GM12801 (cell line): ENCODE measurements around the gene DLST.

Source experiments
- TF ChIP-seq, protein P1 (sequence below): IDR thresholded peaks from one replicate; pipeline ENCODE4 v1.5.1; 2011; ENCODE audit warnings: control low read depth; ENCODE audit not compliant: insufficient read length; ENCODE audit errors: extremely low read depth

DLST gene

GRCh38 chr14:74875204-74875603 lies 6.5 kb upstream of the DLST start:
- TF ChIP-seq, protein P1, sequence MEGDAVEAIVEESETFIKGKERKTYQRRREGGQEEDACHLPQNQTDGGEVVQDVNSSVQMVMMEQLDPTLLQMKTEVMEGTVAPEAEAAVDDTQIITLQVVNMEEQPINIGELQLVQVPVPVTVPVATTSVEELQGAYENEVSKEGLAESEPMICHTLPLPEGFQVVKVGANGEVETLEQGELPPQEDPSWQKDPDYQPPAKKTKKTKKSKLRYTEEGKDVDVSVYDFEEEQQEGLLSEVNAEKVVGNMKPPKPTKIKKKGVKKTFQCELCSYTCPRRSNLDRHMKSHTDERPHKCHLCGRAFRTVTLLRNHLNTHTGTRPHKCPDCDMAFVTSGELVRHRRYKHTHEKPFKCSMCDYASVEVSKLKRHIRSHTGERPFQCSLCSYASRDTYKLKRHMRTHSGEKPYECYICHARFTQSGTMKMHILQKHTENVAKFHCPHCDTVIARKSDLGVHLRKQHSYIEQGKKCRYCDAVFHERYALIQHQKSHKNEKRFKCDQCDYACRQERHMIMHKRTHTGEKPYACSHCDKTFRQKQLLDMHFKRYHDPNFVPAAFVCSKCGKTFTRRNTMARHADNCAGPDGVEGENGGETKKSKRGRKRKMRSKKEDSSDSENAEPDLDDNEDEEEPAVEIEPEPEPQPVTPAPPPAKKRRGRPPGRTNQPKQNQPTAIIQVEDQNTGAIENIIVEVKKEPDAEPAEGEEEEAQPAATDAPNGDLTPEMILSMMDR, result no peak

GRCh38 chr14:74875941-74876913 lies 5.5 kb upstream of the DLST start, which contains the start of gene PROX2:
PROX2 (minus strand) TSS chr14:74876145; CDS start chr14:74863834, 12,311 bp downstream.
- TF ChIP-seq, protein P1, result no peak

DNA sequence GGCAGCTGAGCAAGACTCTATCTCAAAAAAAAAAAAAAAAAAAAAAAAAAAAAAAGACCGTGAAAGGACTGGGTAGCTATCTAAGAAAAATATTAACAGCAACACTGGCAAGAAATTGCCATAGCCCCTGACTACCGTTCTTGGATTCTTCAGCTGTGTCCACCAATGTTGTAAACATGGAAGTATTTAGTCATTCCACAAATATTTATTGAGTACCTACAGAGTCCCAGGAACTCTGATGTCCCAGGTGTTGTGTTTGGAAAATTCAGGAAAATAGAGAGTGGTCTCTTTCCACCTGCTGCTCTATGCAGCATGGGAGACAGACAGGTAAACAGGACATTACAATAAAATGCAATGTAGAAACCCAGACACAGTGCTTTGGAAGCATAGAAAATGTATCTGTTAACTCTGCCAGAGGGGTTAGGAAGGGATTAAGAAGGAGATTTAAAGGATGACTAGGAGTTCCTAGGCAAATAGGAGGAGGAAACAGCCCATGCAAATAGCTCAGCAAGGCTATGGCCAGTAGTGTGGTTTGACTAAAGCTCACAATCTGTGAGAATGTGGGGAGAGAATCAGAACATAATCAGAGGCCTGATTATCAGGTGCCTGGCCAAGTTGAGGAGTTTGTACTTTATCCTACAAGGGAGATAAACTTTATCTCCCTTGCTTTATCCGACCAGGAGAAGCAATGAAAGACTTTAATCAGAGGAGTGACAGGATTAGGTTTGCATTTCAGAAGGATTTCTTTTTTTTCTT lies 2.1 kb upstream of the DLST start:
- TF ChIP-seq, protein P1, result no peak

DNA sequence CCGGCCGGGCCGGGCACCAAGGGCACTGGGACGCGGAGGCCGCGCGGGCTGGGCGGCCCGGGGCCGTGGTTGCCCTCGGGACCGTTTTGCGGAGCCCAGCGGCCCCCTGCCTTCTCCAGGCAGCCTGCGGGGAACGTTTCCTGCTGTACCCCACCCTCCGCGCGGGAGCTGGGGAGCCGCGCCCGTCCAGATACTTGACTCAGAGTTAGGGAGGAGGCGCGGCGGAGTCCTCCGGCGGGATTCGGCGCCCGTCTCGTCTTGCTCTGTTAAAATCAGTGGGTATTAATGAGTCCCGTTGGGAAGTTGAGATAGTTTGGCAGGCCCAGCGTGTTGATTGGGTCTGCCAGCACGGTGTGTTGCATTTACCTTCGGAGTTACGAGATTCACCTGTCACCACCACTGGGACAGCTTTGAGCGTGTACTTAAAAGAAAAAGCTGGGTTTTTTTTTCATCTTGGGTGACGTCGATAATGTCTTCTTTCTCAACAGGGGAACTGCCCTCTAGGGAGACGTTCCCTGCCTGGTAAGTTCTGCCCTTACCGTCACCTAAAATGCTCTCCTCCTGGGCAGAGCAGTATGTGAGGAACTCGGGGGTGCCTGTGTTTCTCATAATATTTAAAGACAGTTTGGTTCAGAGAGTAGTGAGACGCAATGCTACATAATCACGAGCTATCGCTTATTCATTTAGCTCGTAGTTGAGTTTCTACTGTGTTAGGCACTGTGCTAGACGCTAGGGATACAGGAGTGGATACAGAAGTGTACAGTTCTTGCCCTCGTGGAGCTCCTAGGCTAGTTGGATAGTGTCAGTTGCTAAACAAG lies 596 bp downstream of the DLST start:
- TF ChIP-seq, protein P1, result no peak

DNA sequence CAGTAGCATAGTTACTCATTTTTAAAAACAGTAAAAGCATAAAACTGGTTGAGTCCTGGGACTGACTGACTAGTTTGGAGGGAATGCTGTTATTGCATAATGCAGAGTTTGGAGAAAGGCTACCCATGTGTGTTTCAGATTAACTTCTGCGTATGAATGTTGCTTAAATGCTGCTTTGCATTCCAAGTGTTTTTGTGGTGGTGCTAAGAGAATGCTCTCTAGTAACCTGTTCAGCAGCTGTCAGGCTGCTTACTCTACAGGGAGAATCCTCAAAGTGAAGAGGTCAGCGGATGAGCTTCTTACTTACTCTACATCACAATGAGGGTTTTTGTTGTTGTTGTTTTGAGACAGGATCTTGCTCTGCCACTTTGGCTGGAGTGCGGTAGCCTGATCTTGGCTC lies 4.3 kb downstream of the DLST start:
- TF ChIP-seq, protein P1, result no peak

DNA sequence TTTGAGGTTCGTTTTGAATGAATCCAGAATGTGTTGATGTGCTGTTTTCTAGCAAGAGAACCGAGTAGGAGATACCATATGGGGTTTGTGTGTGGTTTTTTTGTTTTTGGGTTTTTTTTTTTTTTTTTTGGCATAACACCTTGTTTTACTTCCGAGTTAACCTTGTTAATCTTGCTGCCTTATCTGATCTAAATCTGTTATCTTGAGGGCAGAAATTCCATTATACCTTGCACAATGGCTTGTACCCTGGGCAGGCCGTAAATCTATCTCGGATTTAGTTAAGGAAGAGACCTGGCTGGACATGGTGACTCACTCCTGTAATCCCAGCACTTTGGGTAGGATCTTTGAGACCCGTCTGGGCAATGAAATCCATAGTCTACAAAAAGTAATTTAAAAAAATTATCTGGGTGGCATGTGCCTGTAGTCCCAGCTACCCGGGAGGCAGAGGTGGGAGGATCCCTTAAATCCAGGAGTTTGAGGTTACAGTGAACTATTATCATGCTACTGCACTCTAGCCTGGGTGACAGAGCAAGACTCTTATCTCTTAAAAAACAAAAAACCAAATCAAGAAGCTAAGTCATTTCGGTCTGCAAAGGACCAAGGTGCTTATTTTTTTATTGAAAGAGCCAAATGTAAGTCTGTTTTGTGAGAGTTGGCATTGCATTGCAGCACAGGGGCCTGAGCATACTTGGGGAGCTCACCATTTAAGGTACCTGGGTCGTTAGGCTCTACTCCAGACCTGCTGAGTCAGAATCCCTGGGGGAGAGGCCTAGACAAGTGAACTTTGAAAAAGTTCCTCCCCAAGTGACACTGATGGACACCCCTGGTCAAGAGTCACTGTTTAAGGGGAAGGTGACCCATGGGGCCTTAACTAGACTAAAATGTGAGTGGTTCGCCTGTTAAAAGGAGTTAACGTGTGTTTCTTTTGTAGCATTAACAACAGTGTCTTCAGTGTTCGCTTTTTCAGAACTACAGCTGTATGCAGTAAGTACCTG lies 6.7 kb downstream of the DLST start:
- TF ChIP-seq, protein P1, result no peak
